Activated CD8-positive, alpha-beta T cell treated with anti-CD3 and anti-CD28 coated beads for 36 hours (primary cell): Measurements from ENCODE around the gene P2RX1. TPM values are rescaled to one million over a fixed set of nuclear protein-coding genes. Genes with fewer than 3 reads are reported as not detected.

Source experiments
- ATAC-seq: fragments of 200-7000 bp; cut with Tn5 transposase; one replicate; pipeline ENCODE4 v1.10.0; 2021; ENCODE audit warnings: mild to moderate bottlenecking, moderate library complexity
- CTCF ChIA-PET: fragments of 350-600 bp; sonication (Branson Sonifier 250); formaldehyde crosslinking; loops from one replicate; lab custom pipeline; 2021; ENCODE audit warnings: antibody characterized with exemption; lab: Charles Lee
- POLR2A ChIA-PET: fragments of 350-600 bp; sonication (Branson Sonifier 250); formaldehyde crosslinking; loops from one replicate; lab custom pipeline; 2021; ENCODE audit warnings: antibody characterized with exemption; lab: Charles Lee
- DNase-seq: peaks from one replicate; pipeline ENCODE4 v3.0.0-alpha.2; 2020
- H3K27ac Mint-ChIP-seq: one replicate; pipeline ENCODE4 v1.8.0; 2021; ENCODE audit warnings: mild to moderate bottlenecking, mixed read lengths
- H3K27me3 Mint-ChIP-seq: one replicate; pipeline ENCODE4 v1.8.0; 2021; ENCODE audit warnings: mixed read lengths
- H3K36me3 Mint-ChIP-seq: one replicate; pipeline ENCODE4 v1.8.0; 2021; ENCODE audit warnings: low read depth, mixed read lengths
- H3K4me1 Mint-ChIP-seq: one replicate; pipeline ENCODE4 v1.8.0; 2021; ENCODE audit warnings: low read depth, mixed read lengths
- H3K4me3 Mint-ChIP-seq: one replicate; pipeline ENCODE4 v1.8.0; 2021; ENCODE audit warnings: mild to moderate bottlenecking, moderate library complexity, mixed read lengths
- H3K9me3 Mint-ChIP-seq: one replicate; pipeline ENCODE4 v1.8.0; 2021; ENCODE audit warnings: mixed read lengths
- intact Hi-C: fragments of 100-400 bp; cut with micrococcal nuclease; formaldehyde crosslinking; loops from one replicate; pipeline ENCODE4 v1.10.0; 2022
- total RNA-seq, 2 experiments: library from RNA; stranded (reverse); gene quantifications; one replicate each; pipeline ENCODE4 v1.2.3, GENCODE V29; 2021
- TF ChIP-seq, protein P1 (sequence below): fragments of 200-600 bp; IDR thresholded peaks from one replicate; pipeline ENCODE4 v1.8.0; 2022; ENCODE audit warnings: antibody characterized with exemption, mild to moderate bottlenecking

The P2RX1 gene
- total RNA-seq, 2 experiments from 2014 or later: 0.43 to 1.7 TPM

DNA sequence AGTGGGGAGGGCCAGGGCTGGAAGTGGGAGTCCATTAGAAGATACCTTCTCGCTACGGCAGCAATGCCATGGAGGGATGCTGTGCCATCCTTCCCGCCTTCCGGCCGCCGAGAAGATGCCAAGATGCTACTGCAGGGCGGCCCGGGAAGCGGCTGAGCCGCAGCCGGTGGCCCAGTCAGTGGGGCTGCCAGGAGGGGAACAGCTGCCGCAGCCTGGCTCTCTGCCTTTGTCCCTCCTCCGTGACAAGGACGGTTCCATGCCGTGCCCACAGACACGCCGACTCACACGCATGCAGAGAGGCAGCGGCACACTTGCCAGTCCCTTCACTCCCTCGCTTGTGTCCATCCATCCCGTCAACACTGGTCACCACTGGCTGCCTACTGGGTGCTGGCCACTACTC, 50.0 kb downstream of the P2RX1 start:
- ChIA-PET POLR2A (no interaction called here), CTCF (interaction anchor here (0.8 to 4.1 kb wide), 3 partner anchors 8 to 207 kb away, joined by 3 to 22 read pairs (median 3); no protein-coding TSS in a partner anchor)
- Mint-ChIP-seq H3K4me3 (no peak overlapping the region), H3K36me3 (peaks cover 3% of the 10 kb centered on the region), H3K27me3 (no peaks in the 10 kb centered on the region), H3K27ac (no peak overlapping the region), H3K4me1 (peaks cover 5% of the 10 kb centered on the region), H3K9me3 (no peaks in the 10 kb centered on the region)
- ATAC-seq (no peak), DNase-seq (no peak)
- TF ChIP-seq, protein P1, sequence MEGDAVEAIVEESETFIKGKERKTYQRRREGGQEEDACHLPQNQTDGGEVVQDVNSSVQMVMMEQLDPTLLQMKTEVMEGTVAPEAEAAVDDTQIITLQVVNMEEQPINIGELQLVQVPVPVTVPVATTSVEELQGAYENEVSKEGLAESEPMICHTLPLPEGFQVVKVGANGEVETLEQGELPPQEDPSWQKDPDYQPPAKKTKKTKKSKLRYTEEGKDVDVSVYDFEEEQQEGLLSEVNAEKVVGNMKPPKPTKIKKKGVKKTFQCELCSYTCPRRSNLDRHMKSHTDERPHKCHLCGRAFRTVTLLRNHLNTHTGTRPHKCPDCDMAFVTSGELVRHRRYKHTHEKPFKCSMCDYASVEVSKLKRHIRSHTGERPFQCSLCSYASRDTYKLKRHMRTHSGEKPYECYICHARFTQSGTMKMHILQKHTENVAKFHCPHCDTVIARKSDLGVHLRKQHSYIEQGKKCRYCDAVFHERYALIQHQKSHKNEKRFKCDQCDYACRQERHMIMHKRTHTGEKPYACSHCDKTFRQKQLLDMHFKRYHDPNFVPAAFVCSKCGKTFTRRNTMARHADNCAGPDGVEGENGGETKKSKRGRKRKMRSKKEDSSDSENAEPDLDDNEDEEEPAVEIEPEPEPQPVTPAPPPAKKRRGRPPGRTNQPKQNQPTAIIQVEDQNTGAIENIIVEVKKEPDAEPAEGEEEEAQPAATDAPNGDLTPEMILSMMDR: no peak
- intact Hi-C loops: no loop called here

DNA sequence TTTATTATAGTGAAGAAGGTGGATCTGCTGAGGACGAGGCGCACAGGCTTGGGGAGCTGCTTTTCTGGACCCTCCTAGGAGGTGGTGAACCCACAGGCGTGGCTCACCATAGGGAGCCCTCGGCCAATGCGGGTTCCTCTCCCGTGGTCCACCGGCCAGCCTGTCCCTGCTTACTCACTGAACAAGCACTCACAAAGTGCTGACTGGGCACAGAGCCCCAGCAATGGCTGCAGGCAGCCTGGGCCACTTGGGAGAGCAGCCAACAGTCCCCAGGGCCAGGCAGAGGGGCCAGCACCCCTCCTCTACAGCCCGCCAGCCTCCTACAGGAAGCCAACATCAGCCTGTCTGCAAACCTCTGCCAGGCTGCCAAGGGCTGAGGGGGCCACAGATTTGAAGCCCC, 51.1 kb downstream of the P2RX1 start:
- POLR2A ChIA-PET: interaction anchor here (0.9 to 1.1 kb wide), 2 partner anchors 15 to 210 kb away, joined by 3 read pairs; no protein-coding TSS in a partner anchor
- Mint-ChIP-seq H3K27me3 (no peaks in the 10 kb centered on the region), H3K27ac (no peak overlapping the region), H3K9me3 (no peaks in the 10 kb centered on the region), H3K4me3 (no peak overlapping the region), H3K4me1 (no peaks in the 10 kb centered on the region), H3K36me3 (no peaks in the 10 kb centered on the region)
- no peak for ATAC-seq
- TF ChIP-seq, protein P1: no peak
- intact Hi-C loops: no loop called here
- no peak for DNase-seq
- CTCF ChIA-PET: interaction anchor here (0.7 to 6.1 kb wide), 7 partner anchors 19 to 217 kb away, joined by 3 to 51 read pairs (median 5); partner anchors contain the start of gene NCBP3

DNA sequence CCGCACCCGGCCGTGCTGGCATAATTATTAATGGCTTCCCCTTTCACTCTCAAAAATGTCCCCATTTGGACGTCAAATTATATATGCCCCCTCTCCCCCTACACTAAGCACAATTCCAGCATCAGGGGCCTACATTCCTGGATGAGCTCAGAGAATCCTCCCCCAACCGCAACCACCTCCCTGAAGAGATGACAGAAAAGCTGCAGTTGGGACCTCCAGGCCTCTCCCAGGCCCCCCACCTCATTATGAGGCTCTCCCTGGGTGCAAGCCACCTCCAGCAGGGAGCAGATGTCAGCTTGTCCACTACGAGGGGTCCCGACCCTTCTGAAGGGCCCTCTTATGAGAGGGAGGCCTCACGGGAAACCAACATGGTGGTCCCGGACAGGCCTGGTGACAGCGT, 51.7 kb downstream of the P2RX1 start:
- DNase-seq: no peak
- no peaks in the 10 kb centered on the region for H3K4me1 Mint-ChIP-seq
- POLR2A ChIA-PET: interaction anchor here (0.9 kb wide), 1 partner anchor 210 kb away, joined by 3 read pairs; no protein-coding TSS in a partner anchor

DNA sequence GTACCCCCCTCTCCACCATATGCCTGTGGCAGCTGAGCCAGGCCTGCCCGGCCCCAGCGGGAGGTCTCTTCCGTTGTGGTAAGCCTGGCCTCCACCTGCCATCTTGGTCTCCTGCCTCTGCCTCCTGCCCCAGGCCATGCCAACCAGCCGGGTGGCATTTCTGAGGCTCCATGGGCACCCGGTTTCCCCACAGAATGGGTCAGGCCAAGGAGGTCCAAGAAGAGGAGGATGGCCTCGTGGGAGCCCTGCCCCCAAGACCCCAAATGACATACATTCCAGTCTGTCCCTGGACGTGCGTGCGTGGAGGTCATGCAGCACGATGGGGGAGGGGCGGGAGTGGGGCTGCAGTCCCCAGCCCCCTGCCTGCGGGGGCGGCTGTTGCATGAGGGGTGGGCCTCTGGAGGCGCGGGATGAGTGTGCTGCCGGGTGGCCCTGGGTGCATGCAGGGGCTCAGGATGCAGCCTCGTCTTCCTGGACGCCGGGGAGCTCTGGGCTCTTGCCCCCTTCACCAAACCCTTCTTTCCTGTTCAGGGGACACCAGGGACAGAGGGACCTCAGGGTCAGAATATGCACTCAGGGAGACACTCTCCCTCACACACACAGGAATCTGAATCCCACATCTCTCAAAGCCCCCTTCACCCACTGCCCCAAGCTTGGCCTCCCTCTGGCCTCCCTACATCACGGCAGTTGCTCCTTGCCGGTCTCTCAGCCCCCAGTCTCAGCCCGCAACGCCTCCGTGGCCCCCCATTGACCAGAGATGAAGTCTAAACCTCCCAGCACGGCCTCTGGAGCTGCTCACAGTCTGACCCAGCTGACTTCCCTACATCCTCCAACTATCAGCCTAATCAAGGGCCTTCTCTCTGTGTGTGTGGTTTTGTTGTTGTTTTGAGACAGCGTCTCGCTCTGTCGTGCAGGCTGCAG, 54.2 kb downstream of the P2RX1 start:
- ATAC-seq (no peak), DNase-seq (no peak)
- no peaks in the 10 kb centered on the region for H3K36me3 Mint-ChIP-seq
- TF ChIP-seq, protein P1: no peak
- no peaks in the 10 kb centered on the region for H3K9me3 Mint-ChIP-seq
- no peaks in the 10 kb centered on the region for H3K4me1 Mint-ChIP-seq
- ChIA-PET CTCF (interaction anchor here (1.0 to 6.1 kb wide), 7 partner anchors 11 to 148 kb away, joined by 3 to 51 read pairs (median 6); partner anchors contain the start of gene NCBP3), POLR2A (no interaction called here)
- intact Hi-C loops: loop anchor here (5.0 kb wide), 1 partner anchor 140 kb away; no protein-coding TSS in a partner anchor
- H3K27me3 Mint-ChIP-seq: no peaks in the 10 kb centered on the region
- no peak overlapping the region for H3K4me3 Mint-ChIP-seq
- H3K27ac Mint-ChIP-seq: no peak overlapping the region

More for the DNA sequence above, 51.7 kb downstream of the P2RX1 start:
- Mint-ChIP-seq H3K4me3 (no peak overlapping the region), H3K27me3 (no peaks in the 10 kb centered on the region), H3K36me3 (no peaks in the 10 kb centered on the region), H3K27ac (no peak overlapping the region), H3K9me3 (no peaks in the 10 kb centered on the region)
- TF ChIP-seq, protein P1: no peak
- no peak for ATAC-seq
- intact Hi-C loops: loop anchor here (5.0 kb wide), 1 partner anchor 138 kb away; no protein-coding TSS in a partner anchor
- CTCF ChIA-PET: interaction anchor here (0.7 to 6.1 kb wide), 10 partner anchors 14 to 217 kb away, joined by 3 to 51 read pairs (median 4); partner anchors contain the start of gene NCBP3
